Loucy (cell line): Measurements from ENCODE around the gene UGGT2.

Experiments used
- H2AFZ ChIP-seq: fragments of 200-600 bp; sonication (generic); 2 replicates; pipeline ENCODE4 v1.6.0; 2016; ENCODE audit warnings: antibody characterized with exemption, mild to moderate bottlenecking, low read length, moderate library complexity
- H3F3A ChIP-seq: fragments of 200-600 bp; 2 replicates; pipeline ENCODE4 v1.6.0; 2016; ENCODE audit warnings: antibody characterized with exemption, low read depth, mild to moderate bottlenecking
- H3K27me3 ChIP-seq: fragments of 200-600 bp; sonication (generic); 2 replicates; pipeline ENCODE4 v1.6.1; 2014; ENCODE audit warnings: low read length, mild to moderate bottlenecking; ENCODE audit not compliant: insufficient read depth, poor library complexity, severe bottlenecking
- H3K36me3 ChIP-seq: fragments of 200-600 bp; sonication (generic); 2 replicates; pipeline ENCODE4 v1.6.1; 2016; ENCODE audit warnings: low read length; ENCODE audit not compliant: insufficient read depth
- H3K4me1 ChIP-seq: fragments of 200-600 bp; sonication (generic); 2 replicates; pipeline ENCODE4 v1.5.1; 2014; ENCODE audit warnings: low read length, mild to moderate bottlenecking; ENCODE audit not compliant: insufficient read depth, poor library complexity, severe bottlenecking
- H3K4me2 ChIP-seq: fragments of 200-600 bp; sonication (generic); 2 replicates; pipeline ENCODE4 v1.6.0; 2014; ENCODE audit warnings: antibody characterized with exemption, low read length, low read depth, mild to moderate bottlenecking; ENCODE audit not compliant: poor library complexity, severe bottlenecking
- H3K4me3 ChIP-seq: fragments of 200-600 bp; sonication (generic); 2 replicates; pipeline ENCODE4 v1.5.1; 2014; ENCODE audit warnings: low read length, mild to moderate bottlenecking, mixed read lengths; ENCODE audit not compliant: poor library complexity, severe bottlenecking
- H3K79me2 ChIP-seq: fragments of 200-600 bp; sonication (generic); 2 replicates; pipeline ENCODE4 v1.6.1; 2014; ENCODE audit warnings: low read length; ENCODE audit not compliant: insufficient read depth
- H3K9ac ChIP-seq: fragments of 200-600 bp; sonication (generic); 2 replicates; pipeline ENCODE4 v1.6.0; 2014; ENCODE audit warnings: mild to moderate bottlenecking, low read depth, low read length, moderate library complexity; ENCODE audit not compliant: poor library complexity, severe bottlenecking
- H3K9me2 ChIP-seq: fragments of 200-600 bp; sonication (generic); replicated peaks from 2 replicates; pipeline ENCODE4 v1.6.1; 2016; ENCODE audit warnings: low read depth, low read length, mixed read lengths
- H3K9me3 ChIP-seq: fragments of 200-600 bp; sonication (generic); 2 replicates; pipeline ENCODE4 v1.6.1; 2014; ENCODE audit warnings: mild to moderate bottlenecking, antibody characterized with exemption, low read length, low read depth; ENCODE audit not compliant: insufficient read depth
- H4K20me1 ChIP-seq: fragments of 200-600 bp; sonication (generic); 2 replicates; pipeline ENCODE4 v1.6.0; 2014; ENCODE audit warnings: antibody characterized with exemption, low read length, mild to moderate bottlenecking; ENCODE audit not compliant: insufficient read depth, poor library complexity, severe bottlenecking
- EZH2phosphoT487 ChIP-seq: fragments of 200-600 bp; IDR thresholded peaks from 2 replicates; pipeline ENCODE4 v1.6.1; 2018; ENCODE audit warnings: antibody characterized with exemption, mild to moderate bottlenecking, moderate library complexity, borderline replicate concordance
- TF ChIP-seq, protein P1 (sequence below): fragments of 200-600 bp; sonication (generic); conservative IDR thresholded peaks from 2 replicates; pipeline ENCODE4 v1.5.1; 2014; ENCODE audit warnings: mild to moderate bottlenecking, antibody characterized with exemption, low read length

Gene UGGT2

DNA sequence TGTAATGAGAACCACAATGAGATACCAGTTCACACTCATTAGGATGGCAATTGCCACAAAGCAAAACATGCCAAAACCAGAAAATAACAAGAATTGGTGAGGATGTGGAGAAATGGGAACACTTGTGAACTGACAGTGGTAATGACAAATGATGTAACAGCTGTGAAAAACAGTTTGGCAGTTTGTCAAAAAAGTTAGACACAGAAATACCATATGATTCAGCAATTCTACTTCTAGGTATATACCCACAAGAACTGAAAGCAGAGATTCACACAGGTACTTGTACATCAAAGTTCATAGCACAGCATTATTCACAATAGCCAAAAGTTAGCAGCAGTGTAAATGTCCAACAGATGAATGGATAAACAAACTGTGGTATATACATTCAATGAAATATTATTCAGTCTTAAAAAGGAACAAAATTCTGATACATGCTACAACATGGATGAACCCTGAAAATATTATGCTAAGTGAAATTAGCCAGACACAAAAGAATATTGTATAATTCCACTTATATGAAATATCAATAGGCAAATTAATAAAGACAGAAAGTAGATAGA, 96.5 kb downstream of the UGGT2 start:
- Histone ChIP-seq H3F3A (no peaks in the 10 kb centered on the region), H3K27me3 (no peaks in the 10 kb centered on the region), H3K9me3 (peaks cover 4% of the 10 kb centered on the region), H2AFZ (no peak overlapping the region), H3K9me2 (no peaks in the 10 kb centered on the region), H3K36me3 (no peaks in the 10 kb centered on the region), H3K4me3 (no peak overlapping the region), H3K4me1 (no peaks in the 10 kb centered on the region), H3K79me2 (no peaks in the 10 kb centered on the region), H3K9ac (no peak overlapping the region), H4K20me1 (no peaks in the 10 kb centered on the region), H3K4me2 (no peak overlapping the region)
- TF ChIP-seq EZH2phosphoT487 = no peak
- TF ChIP-seq, protein P1, sequence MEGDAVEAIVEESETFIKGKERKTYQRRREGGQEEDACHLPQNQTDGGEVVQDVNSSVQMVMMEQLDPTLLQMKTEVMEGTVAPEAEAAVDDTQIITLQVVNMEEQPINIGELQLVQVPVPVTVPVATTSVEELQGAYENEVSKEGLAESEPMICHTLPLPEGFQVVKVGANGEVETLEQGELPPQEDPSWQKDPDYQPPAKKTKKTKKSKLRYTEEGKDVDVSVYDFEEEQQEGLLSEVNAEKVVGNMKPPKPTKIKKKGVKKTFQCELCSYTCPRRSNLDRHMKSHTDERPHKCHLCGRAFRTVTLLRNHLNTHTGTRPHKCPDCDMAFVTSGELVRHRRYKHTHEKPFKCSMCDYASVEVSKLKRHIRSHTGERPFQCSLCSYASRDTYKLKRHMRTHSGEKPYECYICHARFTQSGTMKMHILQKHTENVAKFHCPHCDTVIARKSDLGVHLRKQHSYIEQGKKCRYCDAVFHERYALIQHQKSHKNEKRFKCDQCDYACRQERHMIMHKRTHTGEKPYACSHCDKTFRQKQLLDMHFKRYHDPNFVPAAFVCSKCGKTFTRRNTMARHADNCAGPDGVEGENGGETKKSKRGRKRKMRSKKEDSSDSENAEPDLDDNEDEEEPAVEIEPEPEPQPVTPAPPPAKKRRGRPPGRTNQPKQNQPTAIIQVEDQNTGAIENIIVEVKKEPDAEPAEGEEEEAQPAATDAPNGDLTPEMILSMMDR = no peak

DNA sequence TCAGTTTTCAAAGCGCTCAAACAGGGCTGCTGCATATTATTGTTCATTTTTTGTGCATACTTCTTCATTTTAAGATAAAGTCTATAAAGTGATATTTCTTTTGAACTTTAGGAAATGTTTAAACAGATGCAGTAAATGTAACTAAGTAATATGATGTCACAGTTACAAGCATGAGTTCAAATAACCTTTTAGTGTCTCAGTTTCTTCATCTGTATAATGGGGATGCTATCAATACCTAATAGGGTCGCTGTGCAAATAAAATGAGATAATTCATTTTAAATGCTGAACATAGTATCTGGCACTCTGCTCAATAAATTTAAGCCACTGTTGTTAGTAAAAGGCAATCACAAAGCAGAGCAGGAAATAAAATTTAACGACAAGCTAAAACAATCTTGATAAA, 97.5 kb downstream of the UGGT2 start:
- Histone ChIP-seq H3K27me3 (no peaks in the 10 kb centered on the region), H3K9me3 (peaks cover 4% of the 10 kb centered on the region), H3K4me3 (no peak overlapping the region), H4K20me1 (no peaks in the 10 kb centered on the region), H3K36me3 (no peaks in the 10 kb centered on the region), H3K4me2 (no peak overlapping the region), H3K9me2 (no peaks in the 10 kb centered on the region), H3K9ac (no peak overlapping the region), H3K4me1 (no peaks in the 10 kb centered on the region), H2AFZ (no peak overlapping the region), H3K79me2 (no peaks in the 10 kb centered on the region), H3F3A (no peaks in the 10 kb centered on the region)
- TF ChIP-seq, protein P1 = no peak
- no peak for TF ChIP-seq EZH2phosphoT487

DNA sequence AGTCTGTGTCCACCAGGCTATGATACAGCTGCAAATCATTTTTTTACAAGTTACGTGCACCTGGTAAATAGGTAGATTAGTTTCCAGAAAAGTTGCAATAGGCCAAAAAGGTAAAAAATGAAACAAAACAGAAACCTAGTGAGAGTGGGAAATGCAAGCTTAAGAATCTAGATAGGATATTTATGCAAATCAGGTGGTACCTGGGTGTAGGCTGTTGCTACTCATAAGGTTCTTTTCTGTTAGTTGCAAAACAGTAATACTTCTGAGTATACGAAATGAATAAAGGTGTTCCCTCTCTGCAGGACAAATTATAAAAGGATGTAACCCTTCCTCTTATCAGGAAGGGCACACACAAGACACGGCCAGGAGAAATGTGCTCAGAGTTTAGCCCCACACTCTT, 97.9 kb downstream of the UGGT2 start:
- no peak overlapping the region for H3K9ac ChIP-seq
- no peaks in the 10 kb centered on the region for H3K4me1 ChIP-seq
- no peak overlapping the region for H3K4me2 ChIP-seq
- TF ChIP-seq, protein P1 = no peak
- TF ChIP-seq EZH2phosphoT487 = no peak
- H4K20me1 ChIP-seq = no peaks in the 10 kb centered on the region
- peaks cover 4% of the 10 kb centered on the region for H3K9me3 ChIP-seq
- no peaks in the 10 kb centered on the region for H3K79me2 ChIP-seq
- no peaks in the 10 kb centered on the region for H3K9me2 ChIP-seq
- H2AFZ ChIP-seq = no peak overlapping the region
- H3K27me3 ChIP-seq = no peaks in the 10 kb centered on the region
- H3K4me3 ChIP-seq = no peak overlapping the region
- no peaks in the 10 kb centered on the region for H3F3A ChIP-seq
- H3K36me3 ChIP-seq = no peaks in the 10 kb centered on the region
